GM19025 (cell line): Measurements from ENCODE around the gene IGF1R.

Source experiments
- ATAC-seq: cut with Tn5 transposase; IDR thresholded peaks from one replicate; pipeline ENCODE4 v1.9.1; 2021; ENCODE audit warnings: mild to moderate bottlenecking, low read depth, moderate library complexity; ENCODE audit not compliant: unreplicated experiment

The IGF1R gene

GRCh38 chr15:98844261-98844660, 195.9 kb downstream of the IGF1R start:
- ATAC-seq = no peak

GRCh38 chr15:98845138-98845884, 197.0 kb downstream of the IGF1R start:
- ATAC-seq = no peak

- no peak for ATAC-seq
Measured at GRCh38 chr15:98850961-98851572, 202.7 kb downstream of the IGF1R start.

- ATAC-seq = no peak
Measured at GRCh38 chr15:98853161-98853560, 204.8 kb downstream of the IGF1R start.

GRCh38 chr15:98853617-98854420, 205.5 kb downstream of the IGF1R start:
- no peak for ATAC-seq

- no peak for ATAC-seq
Measured at GRCh38 chr15:98854496-98854895, 206.2 kb downstream of the IGF1R start.

GRCh38 chr15:98855067-98855814, 206.9 kb downstream of the IGF1R start:
- ATAC-seq = no peak

- no peak for ATAC-seq
Measured at GRCh38 chr15:98855815-98856531, 207.6 kb downstream of the IGF1R start.

- no peak for ATAC-seq
Measured at GRCh38 chr15:98856532-98856907, 208.2 kb downstream of the IGF1R start.

GRCh38 chr15:98858610-98859023, 210.3 kb downstream of the IGF1R start:
- ATAC-seq = no peak

- ATAC-seq = no peak
Measured at GRCh38 chr15:98859149-98859548, 210.8 kb downstream of the IGF1R start.

- no peak for ATAC-seq
Measured at GRCh38 chr15:98860281-98861041, 212.1 kb downstream of the IGF1R start.

GRCh38 chr15:98861188-98861587, 212.8 kb downstream of the IGF1R start:
- no peak for ATAC-seq

- ATAC-seq = no peak
Measured at GRCh38 chr15:98863983-98864382, 215.6 kb downstream of the IGF1R start.

- ATAC-seq = peak; percentile 92
Measured at GRCh38 chr15:98865397-98866339, 217.3 kb downstream of the IGF1R start.

- ATAC-seq = no peak
Measured at GRCh38 chr15:98866511-98866910, 218.2 kb downstream of the IGF1R start.

GRCh38 chr15:98868564-98868963, 220.2 kb downstream of the IGF1R start:
- no peak for ATAC-seq

- ATAC-seq = no peak
Measured at GRCh38 chr15:98870788-98871187, 222.4 kb downstream of the IGF1R start.
